HEK293T (cell line): Measurements from ENCODE around the gene BTNL8.

Experiments used
- ARNT ChIP-seq: fragments of 450-650 bp; IDR thresholded peaks from 2 replicates; pipeline ENCODE4 v1.6.1; 2017; ENCODE audit warnings: mild to moderate bottlenecking
- BHLHE40 ChIP-seq: fragments of 450-650 bp; IDR thresholded peaks from 2 replicates; pipeline ENCODE4 v1.6.1; 2016; ENCODE audit warnings: mild to moderate bottlenecking, moderate library complexity, borderline replicate concordance
- CTBP1 ChIP-seq: fragments of 450-650 bp; IDR thresholded peaks from 2 replicates; pipeline ENCODE4 v1.6.1; 2016; ENCODE audit warnings: borderline replicate concordance
- FOXA1 ChIP-seq: fragments of 450-650 bp; IDR thresholded peaks from 2 replicates; pipeline ENCODE4 v1.6.1; 2016; ENCODE audit warnings: mild to moderate bottlenecking
- FOXK2 ChIP-seq: fragments of 450-650 bp; IDR thresholded peaks from 2 replicates; pipeline ENCODE4 v1.6.1; 2016; ENCODE audit warnings: mild to moderate bottlenecking
- FOXM1 ChIP-seq: fragments of 450-650 bp; IDR thresholded peaks from 2 replicates; pipeline ENCODE4 v1.6.1; 2017; ENCODE audit warnings: mild to moderate bottlenecking, borderline replicate concordance
- LEF1 ChIP-seq: fragments of 450-650 bp; IDR thresholded peaks from 2 replicates; pipeline ENCODE4 v1.6.1; 2017; ENCODE audit warnings: mild to moderate bottlenecking, borderline replicate concordance
- PKNOX1 ChIP-seq: fragments of 450-650 bp; IDR thresholded peaks from 2 replicates; pipeline ENCODE4 v1.6.1; 2016
- SP1 ChIP-seq: fragments of 450-650 bp; IDR thresholded peaks from 2 replicates; pipeline ENCODE4 v1.6.1; 2017
- SUZ12 ChIP-seq: fragments of 450-650 bp; IDR thresholded peaks from 2 replicates; pipeline ENCODE4 v1.6.1; 2016; ENCODE audit warnings: mild to moderate bottlenecking
- TARDBP ChIP-seq: fragments of 450-650 bp; IDR thresholded peaks from 2 replicates; pipeline ENCODE4 v1.6.1; 2016
- ZNF384 ChIP-seq: fragments of 450-650 bp; IDR thresholded peaks from 2 replicates; pipeline ENCODE4 v1.6.1; 2016

- TF ChIP-seq BHLHE40 (no peak), FOXA1 (no peak), LEF1 (no peak), CTBP1 (no peak), SUZ12 (no peak), FOXM1 (no peak), PKNOX1 (no peak), ARNT (no peak), ZNF384 (no peak), TARDBP (no peak), FOXK2 (no peak), SP1 (no peak)
These were observed 83.2 kb downstream of the BTNL8 start for GRCh38 chr5:180982008-180982741.
